Prostate gland (tissue), 2 donors: Measurements from ENCODE around the gene ISCU. TPM values are rescaled to one million over a fixed set of nuclear protein-coding genes. Genes with fewer than 3 reads are reported as not detected.

Source experiments
- DNase-seq: peaks from one replicate; pipeline ENCODE4 v3.0.0-alpha.2; 2019; ENCODE audit warnings: low spot score
- H3K27ac ChIP-seq, 2 donors: fragments of 200-600 bp; sonication (generic); 2 replicates each; pipeline ENCODE4 v1.5.1; 2017 to 2019
- H3K27me3 ChIP-seq: fragments of 200-600 bp; sonication (generic); replicated peaks from 2 replicates; pipeline ENCODE4 v1.5.1; 2019; ENCODE audit not compliant: insufficient read depth
- H3K36me3 ChIP-seq, 2 donors: fragments of 200-600 bp; sonication (generic); 1 replicate in 1 of 2; 2 replicates in 1 of 2; pipeline versions ENCODE4 v1.5.1 to v1.8.1; 2017 to 2019
- H3K4me1 ChIP-seq: fragments of 200-600 bp; sonication (generic); replicated peaks from 2 replicates; pipeline ENCODE4 v1.5.1; 2019
- H3K4me3 ChIP-seq, 2 donors: fragments of 200-600 bp; sonication (generic); 2 replicates each; pipeline ENCODE4 v1.5.1; 2017 to 2019
- H3K9me3 ChIP-seq: fragments of 200-600 bp; sonication (generic); 2 replicates; pipeline ENCODE4 v1.5.1; 2017
- POLR2A ChIP-seq: fragments of 450-650 bp; IDR thresholded peaks from one replicate; pipeline ENCODE4 v1.6.1; 2016; ENCODE audit warnings: antibody characterized with exemption, mild to moderate bottlenecking
- POLR2AphosphoS5 ChIP-seq: sonication (generic); formaldehyde crosslinking; IDR thresholded peaks from one replicate; pipeline ENCODE4 v1.6.1; 2017; ENCODE audit warnings: antibody characterized with exemption
- WGBS: methylation state at CpG from one replicate; pipeline ENCODE4 v1.1.5; 2018; 5-methylcytosine and 5-hydroxymethylcytosine counted together
- intact Hi-C: fragments of 100-400 bp; cut with DNase I; formaldehyde crosslinking; loops from one replicate; pipeline ENCODE4 v1.14.2; 2022
- total RNA-seq, 2 donors: library from RNA; depleted of rRNA; stranded (reverse); fragments of >200 nt; gene quantifications; one replicate each; pipeline ENCODE4 v1.1.0, GENCODE V29; 2016
- TF ChIP-seq, protein P1 (sequence below), 4 experiments: fragments of 200-600 bp in 2 of 4; fragments of 450-650 bp in 2 of 4; sonication (generic) in 2 of 4; IDR thresholded peaks; 1 replicate in 3 of 4; 2 replicates in 1 of 4; pipeline ENCODE4 v1.5.1; 2016 to 2019; ENCODE audit warnings: antibody characterized with exemption in 4 of 4, mild to moderate bottlenecking in 2 of 4, moderate library complexity in 2 of 4

Gene ISCU
- total RNA-seq, 2 donors from 2014 or later = 170 to 203 TPM

DNA sequence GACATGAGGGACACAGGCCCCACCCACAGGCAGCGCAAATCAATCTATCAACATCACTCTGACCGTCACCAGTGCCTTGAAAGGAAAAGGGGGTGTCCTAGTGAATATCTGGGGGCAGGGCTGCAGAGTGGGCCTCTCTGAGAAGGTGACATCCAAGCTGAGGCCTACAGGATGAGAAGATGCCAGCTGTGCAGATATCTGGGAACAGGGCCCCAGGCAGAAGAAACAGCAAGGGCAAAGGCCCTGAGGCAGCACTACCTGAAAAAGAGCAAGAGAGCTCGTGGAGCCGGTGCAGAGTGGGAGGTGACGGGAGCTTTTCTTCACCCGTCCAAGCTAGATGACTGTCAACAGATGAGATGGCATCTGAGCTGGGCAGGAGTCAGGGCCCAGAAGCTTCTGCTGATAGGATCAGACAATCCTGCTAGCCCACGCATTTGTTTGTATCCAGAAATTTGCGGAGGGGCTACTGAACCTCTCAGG, 48.0 kb downstream of the ISCU start:
- no peak overlapping the region for H3K27ac ChIP-seq
- no peaks in the 10 kb centered on the region for H3K27me3 ChIP-seq
- intact Hi-C loops = no loop called here
- H3K36me3 ChIP-seq = no peaks in the 10 kb centered on the region
- H3K9me3 ChIP-seq = no peaks in the 10 kb centered on the region
- H3K4me3 ChIP-seq = no peak overlapping the region
- no peaks in the 10 kb centered on the region for H3K4me1 ChIP-seq
- 76% methylated on average over 8 of the region's 8 CpGs for WGBS
- DNase-seq = no peak
- TF ChIP-seq, protein P1, sequence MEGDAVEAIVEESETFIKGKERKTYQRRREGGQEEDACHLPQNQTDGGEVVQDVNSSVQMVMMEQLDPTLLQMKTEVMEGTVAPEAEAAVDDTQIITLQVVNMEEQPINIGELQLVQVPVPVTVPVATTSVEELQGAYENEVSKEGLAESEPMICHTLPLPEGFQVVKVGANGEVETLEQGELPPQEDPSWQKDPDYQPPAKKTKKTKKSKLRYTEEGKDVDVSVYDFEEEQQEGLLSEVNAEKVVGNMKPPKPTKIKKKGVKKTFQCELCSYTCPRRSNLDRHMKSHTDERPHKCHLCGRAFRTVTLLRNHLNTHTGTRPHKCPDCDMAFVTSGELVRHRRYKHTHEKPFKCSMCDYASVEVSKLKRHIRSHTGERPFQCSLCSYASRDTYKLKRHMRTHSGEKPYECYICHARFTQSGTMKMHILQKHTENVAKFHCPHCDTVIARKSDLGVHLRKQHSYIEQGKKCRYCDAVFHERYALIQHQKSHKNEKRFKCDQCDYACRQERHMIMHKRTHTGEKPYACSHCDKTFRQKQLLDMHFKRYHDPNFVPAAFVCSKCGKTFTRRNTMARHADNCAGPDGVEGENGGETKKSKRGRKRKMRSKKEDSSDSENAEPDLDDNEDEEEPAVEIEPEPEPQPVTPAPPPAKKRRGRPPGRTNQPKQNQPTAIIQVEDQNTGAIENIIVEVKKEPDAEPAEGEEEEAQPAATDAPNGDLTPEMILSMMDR (IDR thresholded peaks at IDR 0.05) = no peak
- no peak for TF ChIP-seq POLR2A
- no peak for TF ChIP-seq POLR2AphosphoS5

- TF ChIP-seq, protein P1 (IDR thresholded peaks at IDR 0.05) = no peak
- TF ChIP-seq POLR2A (no peak), POLR2AphosphoS5 (no peak)
- H3K27me3 ChIP-seq = no peaks in the 10 kb centered on the region
- H3K9me3 ChIP-seq = no peaks in the 10 kb centered on the region
- DNase-seq = no peak
- no peaks in the 10 kb centered on the region for H3K36me3 ChIP-seq
- no peak overlapping the region for H3K4me3 ChIP-seq
- 77% methylated on average over 15 of the region's 15 CpGs for WGBS
- no peaks in the 10 kb centered on the region for H3K4me1 ChIP-seq
- intact Hi-C loops = no loop called here
- H3K27ac ChIP-seq = no peak overlapping the region
Observed at GRCh38 chr12:108610856-108611605, 48.6 kb downstream of the ISCU start.

- TF ChIP-seq POLR2AphosphoS5 = no peak
- TF ChIP-seq, protein P1 (IDR thresholded peaks at IDR 0.05) = peak in 1 of 4 experiments; percentile 18
- no peaks in the 10 kb centered on the region for H3K36me3 ChIP-seq
- no peaks in the 10 kb centered on the region for H3K4me1 ChIP-seq
- 62% methylated on average over 5 of the region's 5 CpGs for WGBS
- H3K9me3 ChIP-seq = no peaks in the 10 kb centered on the region
- no peak for DNase-seq
- no peaks in the 10 kb centered on the region for H3K27me3 ChIP-seq
- H3K4me3 ChIP-seq = no peak overlapping the region
- no peak overlapping the region for H3K27ac ChIP-seq
- intact Hi-C loops = no loop called here
Observed at GRCh38 chr12:108611884-108612415, 49.6 kb downstream of the ISCU start.

DNA sequence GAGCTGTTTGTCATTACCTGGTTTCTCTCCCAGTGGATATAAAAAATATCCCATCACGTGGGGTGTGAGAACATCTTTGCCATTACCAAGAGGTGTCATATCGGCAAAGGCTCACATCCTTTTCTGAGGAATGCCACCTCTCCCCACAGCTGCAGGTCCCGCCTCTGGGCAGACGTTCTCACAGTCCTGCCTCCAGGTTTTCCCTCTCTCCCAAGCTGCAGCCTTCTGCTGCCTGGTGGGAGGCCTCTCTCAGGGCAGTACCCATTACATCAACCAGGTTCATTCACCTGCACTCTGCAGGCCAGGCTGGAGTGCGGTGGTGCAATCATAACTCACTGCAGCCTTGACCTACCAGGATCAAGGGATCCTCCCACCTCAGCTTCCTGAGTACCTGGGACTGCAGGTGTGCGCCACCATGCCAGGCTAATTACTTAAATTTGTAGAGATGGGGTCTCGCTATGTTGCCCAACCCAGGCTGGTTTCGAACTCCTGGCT, 50.4 kb downstream of the ISCU start:
- no peak overlapping the region for H3K4me3 ChIP-seq
- no peaks in the 10 kb centered on the region for H3K4me1 ChIP-seq
- no peak overlapping the region for H3K27ac ChIP-seq
- 69% methylated on average over 8 of the region's 8 CpGs for WGBS
- intact Hi-C loops = no loop called here
- H3K9me3 ChIP-seq = no peaks in the 10 kb centered on the region
- no peaks in the 10 kb centered on the region for H3K36me3 ChIP-seq
- TF ChIP-seq POLR2A (no peak), POLR2AphosphoS5 (no peak)
- TF ChIP-seq, protein P1 (IDR thresholded peaks at IDR 0.05) = no peak
- no peaks in the 10 kb centered on the region for H3K27me3 ChIP-seq
- DNase-seq = no peak
